GM18870 (cell line): Measurements from ENCODE around the gene EEF2K.
"Not testable (repeated sequence)": the region's sequence is repeated elsewhere in the genome, so short reads cannot be mapped to it uniquely, and the experiment has no call there.

Experiments used
- ATAC-seq: cut with Tn5 transposase; IDR thresholded peaks from one replicate; pipeline ENCODE4 v1.9.1; 2021; ENCODE audit warnings: moderate library complexity; ENCODE audit not compliant: unreplicated experiment

The EEF2K gene

GRCh38 chr16:22189473-22190080 lies 16.5 kb upstream of the EEF2K start:
- no peak for ATAC-seq

- peak; percentile 49 for ATAC-seq
Measured at GRCh38 chr16:22190081-22190775, 15.8 kb upstream of the EEF2K start.

DNA sequence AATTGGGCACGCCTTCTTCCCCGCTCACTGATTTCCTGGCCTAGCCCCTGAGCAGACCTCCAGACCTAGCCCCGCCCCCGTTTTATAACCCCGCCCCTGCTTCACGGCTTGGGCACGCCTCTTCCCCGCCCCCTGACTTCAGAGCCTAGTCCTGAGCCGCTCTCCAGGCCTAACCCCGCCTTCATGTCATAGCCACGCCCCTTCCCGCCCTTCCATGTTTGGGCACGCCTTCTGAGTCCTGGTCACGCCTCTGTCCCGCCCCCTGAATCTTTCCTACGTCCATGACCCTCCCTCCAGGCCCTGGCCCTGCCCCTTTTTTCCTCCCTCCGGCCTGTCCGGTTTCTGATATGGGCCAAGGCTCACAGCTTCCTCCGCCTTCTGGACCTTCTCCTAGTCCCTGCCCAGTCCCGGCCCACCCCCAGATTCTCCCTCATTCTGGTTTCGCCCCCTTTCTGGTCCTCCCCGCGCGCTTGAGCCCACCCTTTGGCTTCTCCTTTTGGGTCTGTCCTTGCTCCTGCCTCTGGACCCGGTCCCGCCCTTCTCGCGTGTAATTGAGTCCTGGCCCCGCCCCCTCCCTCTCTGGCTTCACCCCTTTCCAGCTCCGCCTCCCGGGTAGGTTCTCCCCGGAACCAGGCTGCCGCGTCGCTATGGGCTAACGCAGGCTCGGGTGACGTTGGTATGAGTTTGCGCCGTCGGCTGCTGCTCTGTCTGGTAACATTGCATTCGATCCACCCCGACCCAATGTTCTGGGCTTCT lies 15.1 kb upstream of the EEF2K start:
- peak; percentile 23 for ATAC-seq

DNA sequence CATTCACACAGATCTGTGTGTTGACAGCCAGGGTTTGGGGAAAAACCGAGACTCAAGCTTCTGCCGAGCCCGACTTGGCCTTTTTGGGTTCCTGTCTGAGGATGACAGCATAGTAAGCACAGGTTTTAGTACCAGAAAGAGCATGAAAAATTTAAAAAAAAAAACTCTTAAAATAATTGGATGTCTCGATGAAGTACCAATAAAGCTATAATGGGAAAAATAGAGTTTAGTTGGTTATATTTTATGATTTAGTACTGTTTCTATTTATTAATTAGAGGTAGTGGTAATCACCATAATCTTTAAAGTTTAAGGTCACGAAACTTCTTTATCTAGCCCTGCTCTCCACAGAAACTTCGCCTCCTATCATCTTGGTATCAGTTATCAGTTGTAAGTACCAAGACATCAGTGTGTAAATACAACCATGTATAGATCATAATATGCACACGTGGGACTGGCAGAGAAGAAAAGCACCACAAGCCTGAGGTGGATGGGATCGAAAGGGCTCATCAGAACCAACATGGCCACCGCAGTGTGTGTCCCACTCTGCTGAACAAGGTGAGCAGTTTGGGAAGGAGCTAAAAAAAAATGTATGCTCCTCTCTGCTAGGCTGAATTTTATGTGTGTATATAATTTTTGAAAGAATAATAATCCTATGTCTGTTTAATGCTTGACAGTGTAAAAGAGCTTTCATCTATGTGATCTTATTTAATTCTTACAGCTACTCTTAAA lies 14.4 kb upstream of the EEF2K start:
- no peak for ATAC-seq

DNA sequence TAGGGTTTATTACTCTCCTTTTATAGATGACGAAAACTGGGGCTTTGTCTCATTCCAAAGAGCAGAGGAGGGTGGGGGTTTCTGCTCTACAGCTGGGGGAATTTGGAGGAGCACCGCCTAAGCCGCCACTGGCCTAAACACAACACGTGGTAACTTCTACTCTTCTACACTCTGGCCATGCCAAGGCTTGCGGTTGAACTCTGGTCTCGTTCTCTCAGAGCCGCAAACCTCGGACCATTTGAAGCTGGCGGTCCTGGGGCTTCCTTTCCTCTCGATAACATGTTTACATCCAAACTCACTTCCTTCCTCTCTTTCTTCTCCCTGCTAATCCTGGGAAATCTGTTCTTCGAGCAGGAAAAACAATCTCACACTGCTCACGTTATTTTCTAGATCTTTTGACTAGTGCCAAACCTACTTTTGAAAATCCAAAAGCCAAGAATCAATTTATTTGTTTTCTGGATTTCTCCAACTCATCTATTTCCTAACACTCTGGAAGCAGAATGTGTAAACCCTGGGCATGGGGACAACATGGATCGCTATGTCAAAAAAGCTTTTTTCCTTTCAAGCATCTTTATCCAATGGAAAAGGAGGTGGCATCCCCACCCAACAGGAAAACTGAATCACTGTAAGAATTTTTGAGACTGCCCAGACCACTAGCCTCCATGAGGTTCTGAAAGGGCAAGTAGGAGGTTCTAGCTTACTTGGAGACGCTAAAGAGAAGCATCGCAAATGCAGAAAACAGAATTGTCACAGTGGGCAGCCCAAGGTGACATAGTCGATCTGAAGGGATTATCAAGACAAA lies 13.6 kb upstream of the EEF2K start:
- no peak for ATAC-seq

- no peak for ATAC-seq
Measured at GRCh38 chr16:22193063-22193411, 13.0 kb upstream of the EEF2K start.

DNA sequence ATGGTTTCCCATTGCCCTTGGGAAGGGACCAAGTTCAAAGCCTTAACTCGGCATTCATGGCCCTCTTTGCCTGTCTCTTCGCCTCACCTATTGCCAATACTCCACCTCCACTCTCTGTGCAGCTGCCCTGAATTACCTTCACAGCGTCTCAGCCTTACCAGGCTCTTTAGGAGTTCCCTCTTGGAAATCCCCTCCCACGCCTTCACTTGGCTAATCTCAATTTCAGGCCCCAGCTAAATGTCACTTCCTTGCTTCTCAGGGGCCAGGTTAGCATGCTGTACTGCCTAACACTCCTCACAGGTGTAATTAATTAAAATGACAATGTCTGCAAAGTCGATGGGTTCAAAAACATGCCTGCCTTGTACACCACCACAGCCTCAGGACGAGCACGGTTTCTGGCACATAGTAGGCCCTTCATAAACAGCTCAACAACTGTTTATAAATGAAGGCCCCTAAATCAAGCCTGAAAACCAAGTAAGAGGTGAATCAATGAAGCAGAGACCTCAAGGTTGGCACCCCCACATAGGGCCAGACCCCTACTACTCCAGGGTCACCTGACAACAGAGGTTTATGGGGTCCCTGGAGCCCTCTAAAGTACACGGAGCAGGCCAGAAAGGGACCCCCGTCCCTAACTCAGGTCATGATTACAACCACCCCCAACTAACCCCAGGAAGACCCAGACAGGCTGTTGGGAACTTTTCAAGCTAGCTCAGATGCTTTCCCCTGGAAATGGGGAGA lies 11.2 kb upstream of the EEF2K start:
- ATAC-seq = no peak

- no peak for ATAC-seq
Measured at GRCh38 chr16:22195445-22195694, 10.7 kb upstream of the EEF2K start.

GRCh38 chr16:22195695-22196558 lies 10.2 kb upstream of the EEF2K start:
- peak; percentile 29 for ATAC-seq

DNA sequence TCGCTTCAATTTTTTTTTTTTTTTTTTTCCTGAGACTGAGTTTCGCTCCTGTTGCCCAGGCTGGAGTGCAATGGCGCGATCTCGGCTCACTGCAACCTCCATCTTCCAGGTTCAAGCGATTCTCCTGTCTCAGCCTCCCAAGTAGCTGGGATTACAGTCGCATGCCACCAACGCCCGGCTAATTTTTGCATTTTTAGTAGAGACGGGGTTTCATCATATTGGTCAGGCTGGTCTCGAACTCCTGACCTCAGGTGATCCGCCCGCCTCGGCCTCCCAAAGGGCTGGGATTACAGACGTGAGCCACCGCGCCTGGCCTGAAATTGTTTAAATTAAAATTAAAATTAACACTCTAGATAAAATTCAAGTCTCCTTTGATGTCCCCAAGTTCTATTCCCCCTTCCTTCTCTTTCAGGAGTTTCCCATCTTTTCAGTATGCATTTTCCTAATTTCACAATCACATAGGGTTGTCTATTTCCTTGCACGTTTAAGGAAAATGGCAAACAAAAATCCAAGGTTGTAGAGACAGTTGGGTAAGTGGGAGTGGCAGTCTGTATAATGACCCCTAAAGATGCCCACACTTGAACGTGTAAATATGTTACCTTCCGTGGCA lies 9.4 kb upstream of the EEF2K start:
- not testable (repeated sequence) for ATAC-seq

- ATAC-seq = no peak
Measured at GRCh38 chr16:22198547-22199293, 7.4 kb upstream of the EEF2K start.

DNA sequence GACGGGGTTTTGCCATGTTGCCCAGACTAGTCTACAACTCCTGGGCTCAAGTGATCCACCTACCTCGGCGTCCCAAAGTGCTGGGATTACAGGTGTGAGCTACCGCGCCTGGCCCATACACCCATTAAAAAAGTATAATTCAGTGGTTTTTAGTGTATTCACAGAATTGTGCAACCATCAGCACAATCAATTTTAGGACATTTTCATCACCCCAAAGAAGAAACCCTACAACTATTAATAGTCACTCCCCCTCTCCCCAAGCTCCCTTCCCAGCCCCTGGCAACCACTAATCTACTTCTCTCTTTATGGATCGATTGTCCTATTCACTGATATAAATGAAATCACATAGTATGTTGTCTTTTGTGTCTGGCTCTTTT lies 3.8 kb upstream of the EEF2K start:
- ATAC-seq = no peak

- no peak for ATAC-seq
Measured at GRCh38 chr16:22203091-22203490, 3.0 kb upstream of the EEF2K start.

GRCh38 chr16:22204091-22204655 lies 1.9 kb upstream of the EEF2K start:
- ATAC-seq = no peak

DNA sequence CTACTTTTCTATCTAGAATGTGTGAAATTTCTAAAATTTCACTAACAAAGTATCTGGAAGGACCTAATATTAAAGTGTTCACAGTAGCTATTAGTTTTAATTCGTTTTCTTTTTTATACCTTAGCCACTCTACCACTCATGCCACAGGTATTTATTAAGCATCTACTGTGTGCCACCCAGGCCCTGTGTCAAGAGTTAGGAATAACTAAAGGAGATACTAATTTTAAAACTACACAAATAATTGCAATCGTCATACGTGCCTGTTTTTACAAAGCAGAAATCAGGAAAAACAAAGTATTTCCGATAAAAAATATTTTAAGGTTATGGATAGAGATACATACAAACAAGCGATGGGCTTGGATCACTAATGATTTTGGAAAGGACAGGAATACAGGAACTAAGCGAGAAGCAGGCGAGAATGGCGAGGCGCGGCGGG lies 483 bp upstream of the EEF2K start:
- no peak for ATAC-seq

- no peak for ATAC-seq
Measured at GRCh38 chr16:22206842-22207714, 1.0 kb downstream of the EEF2K start.
